Right atrium auricular region (tissue), 2 donors: ENCODE results near the gene JARID2. TPM values are rescaled to one million over a fixed set of nuclear protein-coding genes. Genes with fewer than 3 reads are reported as not detected.

Experiments used
- DNase-seq: peaks from one replicate; pipeline ENCODE4 v3.0.0-alpha.2; 2019; ENCODE audit warnings: low spot score
- H3K27ac ChIP-seq, 2 donors: fragments of 200-600 bp; sonication (generic); 1 replicate in 1 of 2; 2 replicates in 1 of 2; pipeline ENCODE4 v1.5.1; 2016 to 2019
- H3K27me3 ChIP-seq, 2 donors: fragments of 200-600 bp; sonication (generic); one replicate each; pipeline versions ENCODE4 v1.5.1 to v1.6.0; 2017 to 2019
- H3K36me3 ChIP-seq: fragments of 200-600 bp; sonication (generic); one replicate; pipeline ENCODE4 v1.5.1; 2016
- H3K4me1 ChIP-seq, 2 donors: fragments of 200-600 bp; sonication (generic); one replicate each; pipeline versions ENCODE4 v1.5.1 to v1.6.0; 2017 to 2019
- H3K4me3 ChIP-seq, 2 donors: fragments of 200-600 bp; sonication (generic); 1 replicate in 1 of 2; 2 replicates in 1 of 2; pipeline ENCODE4 v1.5.1; 2017 to 2019; ENCODE audit warnings: mild to moderate bottlenecking in 1 of 2, moderate library complexity in 1 of 2
- H3K9me3 ChIP-seq, 2 donors: fragments of 200-600 bp; sonication (generic); one replicate each; pipeline ENCODE4 v1.5.1; 2019
- total RNA-seq, 2 donors: library from RNA; depleted of rRNA; stranded (reverse); fragments of >200 nt; gene quantifications; one replicate each; pipeline ENCODE4 v1.1.0, GENCODE V29; 2016
- TF ChIP-seq, protein P1 (sequence below), 2 donors: fragments of 200-600 bp; sonication (generic); IDR thresholded peaks; one replicate each; pipeline ENCODE4 v1.5.1; 2019; ENCODE audit warnings: antibody characterized with exemption in 2 of 2

Gene JARID2
- total RNA-seq, 2 donors from 2014 or later, result 6.5 to 6.7 TPM

DNA sequence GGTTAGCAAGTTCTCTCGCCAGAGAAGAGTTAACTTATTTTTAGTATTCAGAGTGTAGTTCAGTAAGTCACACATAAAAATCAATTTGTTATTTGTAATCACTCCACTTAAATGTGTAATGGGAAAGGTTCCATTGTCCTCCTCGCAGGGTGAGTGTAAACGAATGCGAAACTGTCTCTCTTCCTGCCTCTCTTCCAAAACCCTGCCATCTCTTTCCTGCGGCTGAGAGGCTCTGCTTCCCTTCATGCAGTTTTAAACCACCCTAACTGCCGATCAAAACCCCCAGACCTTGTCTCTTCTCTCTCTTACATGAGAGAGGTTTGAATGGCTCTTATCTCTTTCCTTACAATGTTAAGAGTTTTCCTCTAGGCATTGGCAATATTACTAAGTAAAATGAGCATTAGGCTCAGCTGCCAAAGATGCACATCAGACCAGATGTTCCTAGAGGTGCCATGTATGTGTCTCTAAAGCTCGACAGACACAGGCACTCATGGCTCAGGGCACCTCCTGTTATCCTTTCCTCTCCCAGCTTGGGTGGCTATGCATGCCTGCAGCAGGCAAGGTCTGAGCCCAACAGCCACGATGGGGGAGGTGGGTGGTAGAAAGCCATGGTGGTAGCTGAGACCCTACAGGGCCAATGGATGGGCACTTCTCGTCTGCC is 91.2 kb downstream of the JARID2 start:
- no peak for DNase-seq
- Histone ChIP-seq H3K4me3 (no peak overlapping the region), H3K27ac (no peak overlapping the region), H3K4me1 (peaks cover 0 to 31% of the 10 kb centered on the region in 2 donors), H3K9me3 (no peaks in the 10 kb centered on the region), H3K36me3 (no peaks in the 10 kb centered on the region), H3K27me3 (no peaks in the 10 kb centered on the region)
- TF ChIP-seq, protein P1, sequence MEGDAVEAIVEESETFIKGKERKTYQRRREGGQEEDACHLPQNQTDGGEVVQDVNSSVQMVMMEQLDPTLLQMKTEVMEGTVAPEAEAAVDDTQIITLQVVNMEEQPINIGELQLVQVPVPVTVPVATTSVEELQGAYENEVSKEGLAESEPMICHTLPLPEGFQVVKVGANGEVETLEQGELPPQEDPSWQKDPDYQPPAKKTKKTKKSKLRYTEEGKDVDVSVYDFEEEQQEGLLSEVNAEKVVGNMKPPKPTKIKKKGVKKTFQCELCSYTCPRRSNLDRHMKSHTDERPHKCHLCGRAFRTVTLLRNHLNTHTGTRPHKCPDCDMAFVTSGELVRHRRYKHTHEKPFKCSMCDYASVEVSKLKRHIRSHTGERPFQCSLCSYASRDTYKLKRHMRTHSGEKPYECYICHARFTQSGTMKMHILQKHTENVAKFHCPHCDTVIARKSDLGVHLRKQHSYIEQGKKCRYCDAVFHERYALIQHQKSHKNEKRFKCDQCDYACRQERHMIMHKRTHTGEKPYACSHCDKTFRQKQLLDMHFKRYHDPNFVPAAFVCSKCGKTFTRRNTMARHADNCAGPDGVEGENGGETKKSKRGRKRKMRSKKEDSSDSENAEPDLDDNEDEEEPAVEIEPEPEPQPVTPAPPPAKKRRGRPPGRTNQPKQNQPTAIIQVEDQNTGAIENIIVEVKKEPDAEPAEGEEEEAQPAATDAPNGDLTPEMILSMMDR (IDR thresholded peaks at IDR 0.05), result no peak

DNA sequence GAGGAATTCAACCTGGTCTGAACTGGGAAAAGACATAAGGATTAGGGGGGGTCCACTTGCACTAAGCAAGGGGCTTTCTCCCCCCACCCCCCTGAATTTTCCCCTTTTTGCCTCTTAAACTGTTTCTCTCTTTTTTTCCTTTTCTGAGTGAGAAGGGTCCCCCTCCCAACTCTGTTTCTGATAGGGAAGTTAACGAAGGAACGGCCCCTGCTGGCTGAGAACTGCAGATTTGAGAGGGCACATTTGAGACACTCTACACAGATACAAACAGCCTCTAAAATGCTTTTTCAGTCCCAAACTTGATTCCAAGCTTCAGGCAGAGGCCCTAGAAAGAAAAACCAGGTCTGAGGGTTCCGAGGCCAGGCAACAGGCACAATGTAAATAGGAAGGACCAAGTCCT is 91.7 kb downstream of the JARID2 start:
- H3K9me3 ChIP-seq, result no peaks in the 10 kb centered on the region
- H3K4me3 ChIP-seq, result no peak overlapping the region
- no peaks in the 10 kb centered on the region for H3K36me3 ChIP-seq
- DNase-seq, result no peak
- peaks cover 0 to 31% of the 10 kb centered on the region in 2 donors for H3K4me1 ChIP-seq
- no peaks in the 10 kb centered on the region for H3K27me3 ChIP-seq
- TF ChIP-seq, protein P1 (IDR thresholded peaks at IDR 0.05), result peak in 1 of 2 donors; percentile 15
- H3K27ac ChIP-seq, result no peak overlapping the region

DNA sequence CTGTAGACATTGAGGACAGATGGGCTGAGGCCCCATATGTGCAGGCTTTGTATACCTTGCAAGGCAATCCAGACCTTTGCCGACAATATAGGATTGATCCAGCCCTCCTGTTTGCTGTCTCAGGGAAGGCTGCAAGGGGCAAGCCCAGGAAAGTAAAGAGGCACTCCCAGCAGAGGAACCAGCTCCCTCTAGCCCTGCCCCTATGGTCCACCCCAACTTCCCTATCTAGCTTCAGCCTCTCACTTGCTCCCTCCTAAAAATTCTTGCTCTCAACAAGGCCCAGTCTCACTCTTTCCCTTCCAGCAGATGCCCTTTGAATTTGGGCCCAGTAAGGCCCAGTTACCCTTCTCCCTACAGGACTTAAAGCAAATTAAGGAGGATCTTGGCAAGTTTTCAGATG is 92.6 kb downstream of the JARID2 start:
- H3K36me3 ChIP-seq, result no peaks in the 10 kb centered on the region
- H3K4me1 ChIP-seq, result peaks cover 0 to 32% of the 10 kb centered on the region in 2 donors
- H3K27ac ChIP-seq, result no peak overlapping the region
- no peak overlapping the region for H3K4me3 ChIP-seq
- TF ChIP-seq, protein P1 (IDR thresholded peaks at IDR 0.05), result no peak
- no peaks in the 10 kb centered on the region for H3K9me3 ChIP-seq
- no peaks in the 10 kb centered on the region for H3K27me3 ChIP-seq
- DNase-seq, result no peak

DNA sequence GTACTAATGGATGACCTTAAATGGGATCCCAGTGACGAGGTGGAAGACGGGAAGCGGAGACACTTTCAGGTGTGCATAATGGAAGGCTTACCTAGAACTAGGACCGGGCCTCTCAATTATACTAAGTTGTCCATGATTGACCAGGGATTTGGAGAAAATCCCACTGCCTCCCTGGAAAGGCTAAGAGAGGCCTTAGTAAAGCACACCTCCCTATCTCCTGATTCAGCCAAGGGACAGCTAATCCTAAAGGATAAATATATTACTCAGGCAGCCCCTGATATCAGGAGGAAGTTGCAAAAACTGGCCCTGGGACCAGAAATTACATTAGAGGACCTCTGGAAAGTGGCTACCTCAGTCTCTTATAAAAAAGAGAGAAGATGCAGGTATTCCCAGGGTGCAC is 93.2 kb downstream of the JARID2 start:
- Histone ChIP-seq H3K4me3 (no peak overlapping the region), H3K9me3 (no peaks in the 10 kb centered on the region), H3K27me3 (no peaks in the 10 kb centered on the region), H3K36me3 (no peaks in the 10 kb centered on the region), H3K4me1 (peaks cover 0 to 35% of the 10 kb centered on the region in 2 donors), H3K27ac (no peak overlapping the region)
- DNase-seq, result no peak
- TF ChIP-seq, protein P1 (IDR thresholded peaks at IDR 0.05), result no peak

DNA sequence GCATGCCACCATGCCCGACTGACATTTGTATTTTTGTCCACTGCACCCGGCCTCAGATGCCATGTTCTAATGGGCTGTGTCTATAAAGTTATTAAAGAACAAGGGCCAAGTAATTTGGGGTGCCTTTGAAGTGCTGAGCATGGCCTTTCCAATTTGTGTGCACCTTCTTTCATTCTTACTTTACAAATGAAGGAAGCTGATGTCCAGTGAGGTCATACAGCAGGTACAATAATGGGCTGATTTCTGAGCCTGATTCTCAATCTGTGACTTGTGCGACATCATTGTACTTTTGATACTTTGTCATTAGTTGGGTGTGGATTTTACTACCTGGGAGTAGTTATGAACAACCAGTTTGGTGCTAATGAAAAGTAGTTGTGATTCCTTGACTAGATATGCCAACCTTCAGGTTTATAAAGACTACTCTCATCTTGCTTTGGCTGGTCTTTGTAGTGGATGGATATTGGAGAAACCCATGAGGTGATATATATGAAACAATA is 94.3 kb downstream of the JARID2 start:
- TF ChIP-seq, protein P1 (IDR thresholded peaks at IDR 0.05), result no peak
- Histone ChIP-seq H3K27me3 (no peaks in the 10 kb centered on the region), H3K27ac (no peak overlapping the region), H3K36me3 (no peaks in the 10 kb centered on the region), H3K9me3 (no peaks in the 10 kb centered on the region), H3K4me1 (peaks cover 0 to 41% of the 10 kb centered on the region in 2 donors), H3K4me3 (no peak overlapping the region)
- DNase-seq, result no peak

DNA sequence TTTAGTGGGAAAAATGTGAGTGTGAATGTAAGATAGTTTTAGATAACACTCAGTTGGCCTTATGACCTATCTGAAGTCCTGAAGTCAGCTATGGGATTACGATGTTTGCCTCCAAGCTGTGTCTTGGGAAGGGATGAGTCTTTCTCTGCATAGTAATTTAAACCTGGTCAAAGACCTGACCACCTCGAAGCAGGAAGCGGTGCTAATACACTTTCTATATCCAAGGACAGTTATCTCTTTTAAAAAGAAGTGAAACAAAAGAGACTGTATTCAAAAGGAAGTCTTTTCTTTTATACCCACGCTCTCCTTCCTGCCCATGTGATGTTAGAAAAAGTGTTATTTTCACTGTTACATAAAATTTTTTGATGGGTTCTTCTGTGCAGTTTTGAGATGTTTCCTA is 94.9 kb downstream of the JARID2 start:
- no peak for DNase-seq
- Histone ChIP-seq H3K9me3 (no peaks in the 10 kb centered on the region), H3K36me3 (no peaks in the 10 kb centered on the region), H3K4me1 (peaks cover 0 to 41% of the 10 kb centered on the region in 2 donors), H3K27me3 (no peaks in the 10 kb centered on the region), H3K4me3 (no peak overlapping the region), H3K27ac (no peak overlapping the region)
- TF ChIP-seq, protein P1 (IDR thresholded peaks at IDR 0.05), result no peak
